Thoracic aorta (tissue), 2 donors: ENCODE measurements around the gene UBAP2. TPM values are rescaled to one million over a fixed set of nuclear protein-coding genes. Genes with fewer than 3 reads are reported as not detected.

ENCODE experiments used
- ATAC-seq: fragments of 150-250 bp; one replicate; pipeline ENCODE4 v1.8.0; 2017; ENCODE audit warnings: low read depth; ENCODE audit not compliant: insufficient number of reproducible peaks, low FRiP score
- DNase-seq: peaks from one replicate; pipeline ENCODE4 v3.0.0-alpha.2; 2020; ENCODE audit warnings: low spot score
- H3K27ac ChIP-seq, 2 donors: fragments of 200-600 bp; sonication (generic); 1 replicate in 1 of 2; 2 replicates in 1 of 2; pipeline ENCODE4 v1.5.1; 2016; ENCODE audit warnings: mild to moderate bottlenecking in 2 of 2, moderate library complexity in 2 of 2
- H3K27me3 ChIP-seq: fragments of 200-600 bp; sonication (generic); replicated peaks from 2 replicates; pipeline ENCODE4 v1.6.0; 2016; ENCODE audit warnings: mild to moderate bottlenecking; ENCODE audit not compliant: insufficient read depth
- H3K36me3 ChIP-seq: fragments of 200-600 bp; sonication (generic); one replicate; pipeline ENCODE4 v1.5.1; 2016
- H3K4me1 ChIP-seq, 2 donors: fragments of 200-600 bp; sonication (generic); 1 replicate in 1 of 2; 2 replicates in 1 of 2; pipeline versions ENCODE4 v1.5.1 to v1.6.0; 2016; ENCODE audit warnings: low read depth in 2 of 2, mild to moderate bottlenecking in 1 of 2; ENCODE audit not compliant: control insufficient read depth in 1 of 2
- H3K4me3 ChIP-seq: fragments of 200-600 bp; sonication (generic); 2 replicates; pipeline ENCODE4 v1.5.1; 2016; ENCODE audit warnings: mild to moderate bottlenecking
- H3K9me3 ChIP-seq: fragments of 200-600 bp; sonication (generic); 2 replicates; pipeline ENCODE4 v1.5.1; 2016
- total RNA-seq, 2 donors: library from RNA; depleted of rRNA; stranded (reverse); fragments of >200 nt; gene quantifications; one replicate each; pipeline versions ENCODE4 v1.1.0 to v1.2.3, GENCODE V29; 2016
- TF ChIP-seq, protein P1 (sequence below): fragments of 200-600 bp; sonication (generic); IDR thresholded peaks from one replicate; pipeline ENCODE4 v1.5.1; 2019; ENCODE audit warnings: antibody characterized with exemption

The UBAP2 gene
- total RNA-seq, 2 donors from 2014 or later = 21.3 to 29.9 TPM

DNA sequence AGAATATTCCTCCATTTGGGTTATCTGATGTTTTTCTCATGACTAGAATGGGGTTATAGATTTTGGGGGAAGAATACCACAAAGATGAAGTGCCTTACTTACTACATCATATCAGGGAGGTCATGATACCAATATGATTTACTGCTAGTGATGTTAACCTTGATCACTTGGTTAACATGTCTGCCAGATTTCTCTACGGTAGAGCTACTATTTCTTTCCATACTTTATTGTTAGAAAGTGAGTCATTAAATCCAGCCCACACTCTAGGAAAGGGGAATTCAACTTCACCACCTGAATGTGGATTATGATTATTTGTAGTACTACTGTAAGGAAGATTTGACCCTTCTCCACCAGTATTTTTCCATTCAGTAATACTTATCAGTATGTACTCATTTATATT lies 167.1 kb downstream of the UBAP2 start:
- DNase-seq (no peak), ATAC-seq (no peak)
- Histone ChIP-seq H3K27me3 (no peaks in the 10 kb centered on the region), H3K36me3 (no peaks in the 10 kb centered on the region), H3K27ac (no peak overlapping the region), H3K4me3 (no peak overlapping the region), H3K4me1 (peaks cover 31 to 57% of the 10 kb centered on the region in 2 donors), H3K9me3 (no peaks in the 10 kb centered on the region)
- TF ChIP-seq, protein P1, sequence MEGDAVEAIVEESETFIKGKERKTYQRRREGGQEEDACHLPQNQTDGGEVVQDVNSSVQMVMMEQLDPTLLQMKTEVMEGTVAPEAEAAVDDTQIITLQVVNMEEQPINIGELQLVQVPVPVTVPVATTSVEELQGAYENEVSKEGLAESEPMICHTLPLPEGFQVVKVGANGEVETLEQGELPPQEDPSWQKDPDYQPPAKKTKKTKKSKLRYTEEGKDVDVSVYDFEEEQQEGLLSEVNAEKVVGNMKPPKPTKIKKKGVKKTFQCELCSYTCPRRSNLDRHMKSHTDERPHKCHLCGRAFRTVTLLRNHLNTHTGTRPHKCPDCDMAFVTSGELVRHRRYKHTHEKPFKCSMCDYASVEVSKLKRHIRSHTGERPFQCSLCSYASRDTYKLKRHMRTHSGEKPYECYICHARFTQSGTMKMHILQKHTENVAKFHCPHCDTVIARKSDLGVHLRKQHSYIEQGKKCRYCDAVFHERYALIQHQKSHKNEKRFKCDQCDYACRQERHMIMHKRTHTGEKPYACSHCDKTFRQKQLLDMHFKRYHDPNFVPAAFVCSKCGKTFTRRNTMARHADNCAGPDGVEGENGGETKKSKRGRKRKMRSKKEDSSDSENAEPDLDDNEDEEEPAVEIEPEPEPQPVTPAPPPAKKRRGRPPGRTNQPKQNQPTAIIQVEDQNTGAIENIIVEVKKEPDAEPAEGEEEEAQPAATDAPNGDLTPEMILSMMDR = no peak

DNA sequence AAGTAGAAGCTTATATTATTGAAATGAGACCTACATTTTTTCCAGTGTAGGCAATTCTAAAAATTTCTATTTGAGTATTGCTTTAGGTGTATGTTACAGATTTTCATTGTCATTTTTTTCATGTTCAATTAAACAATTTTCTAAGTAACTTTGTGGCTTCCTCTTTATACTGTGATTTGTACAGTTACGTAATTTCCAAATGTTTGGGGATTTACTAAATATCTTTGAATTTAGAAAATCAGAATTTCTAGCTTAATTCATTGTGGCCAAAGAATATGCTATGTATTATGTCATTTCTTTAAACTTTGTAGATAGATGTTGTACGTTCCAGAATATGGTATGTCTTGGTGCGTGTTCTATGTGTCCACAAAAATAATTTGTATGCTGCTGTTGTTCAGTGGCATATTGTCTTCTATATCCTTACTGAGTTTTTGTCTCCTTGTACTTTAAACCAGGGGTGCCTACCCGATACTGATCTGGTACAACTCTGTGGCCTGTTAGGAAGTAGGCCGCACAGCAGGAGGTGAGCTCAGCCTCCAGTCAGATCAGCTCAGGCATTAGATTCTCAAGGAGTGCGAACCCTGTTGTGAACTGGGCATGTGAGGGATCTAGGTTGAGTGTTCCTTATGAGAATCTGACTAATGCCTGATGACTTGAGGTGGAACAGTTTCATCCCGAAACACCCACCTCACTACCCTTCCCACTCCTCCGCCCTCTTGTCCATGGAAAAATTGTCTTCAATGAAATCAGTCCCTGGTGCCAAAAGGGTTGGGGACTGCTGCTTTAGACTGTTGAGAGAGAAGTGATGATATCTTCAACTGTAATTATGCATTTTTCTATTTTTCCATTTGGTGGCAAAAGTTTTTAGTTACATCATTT lies 168.2 kb downstream of the UBAP2 start:
- H3K4me3 ChIP-seq = no peak overlapping the region
- H3K36me3 ChIP-seq = no peaks in the 10 kb centered on the region
- H3K27me3 ChIP-seq = no peaks in the 10 kb centered on the region
- no peak overlapping the region for H3K27ac ChIP-seq
- TF ChIP-seq, protein P1 = no peak
- peaks cover 30 to 49% of the 10 kb centered on the region in 2 donors for H3K4me1 ChIP-seq
- no peak for ATAC-seq
- no peaks in the 10 kb centered on the region for H3K9me3 ChIP-seq
- DNase-seq = no peak

DNA sequence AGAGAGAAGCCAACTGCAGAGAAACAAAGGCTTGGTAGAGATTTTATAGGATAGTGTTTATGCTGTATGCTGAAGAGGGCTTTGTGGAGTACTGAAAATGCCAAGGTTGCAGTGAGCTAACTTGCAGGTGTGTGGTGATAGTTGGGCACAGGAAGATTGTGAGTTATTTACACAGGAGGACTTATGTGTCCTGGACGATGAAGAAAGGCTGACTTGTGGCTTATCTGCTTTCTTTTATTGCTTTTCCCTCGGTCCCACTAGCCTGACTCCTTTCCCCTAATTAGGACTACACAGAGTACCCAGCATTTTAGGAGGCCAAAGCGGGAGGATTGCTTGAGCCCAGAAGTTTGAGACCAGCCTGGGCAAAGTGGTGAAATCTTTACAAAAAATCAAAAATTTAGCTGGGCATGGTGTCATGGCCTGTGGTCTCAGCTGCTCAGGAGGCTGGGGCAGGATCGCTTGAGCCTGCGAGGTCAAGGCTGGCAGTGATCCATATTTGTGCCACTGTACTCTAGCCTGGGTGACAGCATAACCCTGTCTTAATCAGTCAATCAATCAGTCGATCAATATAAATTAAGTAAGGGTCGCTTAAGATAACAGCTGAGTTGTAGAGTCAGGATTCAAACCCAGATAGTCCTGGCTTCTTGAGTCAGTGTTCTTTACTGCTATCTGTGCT lies 169.9 kb downstream of the UBAP2 start:
- no peak for ATAC-seq
- H3K4me3 ChIP-seq = no peak overlapping the region

DNA sequence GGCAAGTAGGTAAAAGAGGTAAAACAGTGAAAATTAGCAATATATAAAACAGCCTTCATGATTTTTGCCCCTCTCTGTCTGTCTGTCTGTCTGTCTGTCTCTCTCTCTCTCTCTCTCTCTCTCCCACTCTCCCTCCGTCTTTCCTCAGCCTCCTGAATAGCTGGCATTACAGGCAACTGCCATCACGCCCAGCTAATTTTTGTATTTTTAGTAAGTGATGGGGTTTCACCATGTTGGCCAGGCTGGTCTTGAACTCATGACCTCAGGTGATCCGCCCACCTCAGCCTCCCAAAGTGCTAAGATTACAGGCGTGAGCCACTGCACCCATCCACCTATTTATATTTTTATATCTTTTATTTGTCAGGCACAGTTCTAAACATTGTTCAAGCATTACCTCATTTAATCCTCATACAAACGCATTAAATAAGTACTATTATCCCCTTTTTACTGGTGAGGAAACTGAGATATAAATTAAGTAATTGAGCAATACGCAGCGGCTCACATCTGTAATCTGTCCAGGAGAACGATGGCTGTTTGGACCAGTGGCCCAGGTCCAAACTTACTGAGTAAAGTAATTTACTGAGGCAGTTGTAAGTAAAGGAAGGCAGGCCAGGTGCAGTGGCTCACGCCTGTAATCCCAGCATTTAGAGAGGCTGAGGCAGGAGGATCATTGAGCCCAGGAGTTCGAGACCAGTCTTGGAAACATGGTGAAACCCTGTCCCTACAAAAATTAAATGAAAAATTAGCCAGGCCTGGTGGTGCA lies 170.8 kb downstream of the UBAP2 start:
- Histone ChIP-seq H3K27ac (no peak overlapping the region), H3K9me3 (no peaks in the 10 kb centered on the region), H3K36me3 (no peaks in the 10 kb centered on the region), H3K4me1 (peaks cover 24 to 48% of the 10 kb centered on the region in 2 donors), H3K4me3 (no peak overlapping the region), H3K27me3 (no peaks in the 10 kb centered on the region)
- ATAC-seq (no peak), DNase-seq (no peak)
- TF ChIP-seq, protein P1 = no peak

More for the DNA sequence above, 169.9 kb downstream of the UBAP2 start:
- no peak overlapping the region for H3K27ac ChIP-seq
- H3K4me1 ChIP-seq = peaks cover 24 to 48% of the 10 kb centered on the region in 2 donors
- H3K27me3 ChIP-seq = no peaks in the 10 kb centered on the region
- no peaks in the 10 kb centered on the region for H3K9me3 ChIP-seq
- H3K36me3 ChIP-seq = no peaks in the 10 kb centered on the region
- DNase-seq = no peak
- TF ChIP-seq, protein P1 = no peak

Other genes starting within 250 kb of the UBAP2 start
- gene UBE2R2, start 231.7 kb downstream of the UBAP2 start, total RNA-seq = 10 to 100 TPM; 21.3 to 32.5 TPM
- gene DCAF12, start 77.8 kb upstream of the UBAP2 start, total RNA-seq = 10 to 100 TPM; 14.9 to 31.4 TPM
- 10 to 100 TPM; 35.7 to 52.3 TPM for gene UBAP1, start 130.2 kb upstream of the UBAP2 start, total RNA-seq